ENCODE measurements around the gene LPCAT4. TPM values are rescaled to one million over a fixed set of nuclear protein-coding genes. Genes with fewer than 3 reads are reported as not detected.
"Not testable (repeated sequence)": the region's sequence is repeated elsewhere in the genome, so short reads cannot be mapped to it uniquely, and the experiment has no call there.

Gene LPCAT4, protein sequence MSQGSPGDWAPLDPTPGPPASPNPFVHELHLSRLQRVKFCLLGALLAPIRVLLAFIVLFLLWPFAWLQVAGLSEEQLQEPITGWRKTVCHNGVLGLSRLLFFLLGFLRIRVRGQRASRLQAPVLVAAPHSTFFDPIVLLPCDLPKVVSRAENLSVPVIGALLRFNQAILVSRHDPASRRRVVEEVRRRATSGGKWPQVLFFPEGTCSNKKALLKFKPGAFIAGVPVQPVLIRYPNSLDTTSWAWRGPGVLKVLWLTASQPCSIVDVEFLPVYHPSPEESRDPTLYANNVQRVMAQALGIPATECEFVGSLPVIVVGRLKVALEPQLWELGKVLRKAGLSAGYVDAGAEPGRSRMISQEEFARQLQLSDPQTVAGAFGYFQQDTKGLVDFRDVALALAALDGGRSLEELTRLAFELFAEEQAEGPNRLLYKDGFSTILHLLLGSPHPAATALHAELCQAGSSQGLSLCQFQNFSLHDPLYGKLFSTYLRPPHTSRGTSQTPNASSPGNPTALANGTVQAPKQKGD
- 35.0 and 37.8 TPM in 2 replicates for polyA plus RNA-seq (2013)

DNA sequence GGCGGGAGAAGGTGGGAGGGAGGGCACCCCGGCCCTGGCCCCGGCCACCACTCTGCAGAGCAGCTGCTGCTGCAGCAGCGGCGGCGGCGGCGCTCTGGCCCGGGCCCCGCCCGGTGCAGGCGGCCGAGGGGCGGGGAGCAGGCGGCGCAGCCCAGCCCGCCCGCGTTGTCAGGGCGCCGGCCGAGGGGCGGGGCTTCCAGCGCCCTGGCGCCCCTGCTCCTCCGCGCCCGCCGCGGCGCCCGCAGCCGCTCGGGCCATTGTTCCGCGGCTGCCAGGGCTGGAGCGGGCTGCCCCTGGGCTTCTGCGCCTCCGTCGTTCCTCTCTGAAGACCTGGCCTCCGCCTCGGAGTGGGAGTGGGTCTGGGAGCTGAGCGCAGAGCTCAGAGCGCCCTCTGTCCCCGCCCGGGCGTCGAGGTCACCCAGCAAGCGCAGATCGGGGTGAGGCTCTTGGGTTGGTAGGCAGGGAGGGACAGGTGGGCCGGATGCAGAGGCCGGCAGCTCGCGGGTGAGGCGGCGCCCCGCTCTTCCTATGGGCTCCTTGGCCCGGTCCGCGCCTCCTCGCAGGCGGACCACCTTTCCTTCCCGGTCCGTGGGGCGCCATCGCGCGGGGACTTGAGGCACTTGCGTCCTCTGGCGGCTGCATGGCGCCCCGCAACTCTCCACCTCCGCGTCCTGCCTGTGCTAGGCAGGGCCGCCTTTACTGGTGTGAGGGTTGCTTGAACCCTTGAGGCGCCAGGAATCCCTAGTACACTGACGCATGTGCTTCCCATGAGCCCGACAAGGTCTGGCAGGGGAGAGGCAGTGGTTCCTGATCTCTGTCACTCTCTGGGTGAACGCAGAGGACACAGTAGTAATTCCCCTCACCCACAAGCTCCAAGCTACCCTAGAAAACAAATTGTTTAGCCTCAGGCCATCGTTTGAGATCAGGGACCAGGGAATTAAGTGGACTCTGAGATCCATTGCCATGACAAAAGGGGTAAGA is at the start of gene LPCAT4:
TSS of gene LPCAT4 (minus strand) at position 96 of the 981 bp plus-strand sequence. CDS start 96 bp downstream, outside the sequence.
- Histone ChIP-seq H2BK5ac (ENCODE audit: low read depth, low read length, poor library complexity) (peak within 1 kb of the TSS; percentile 93), H3K4me2 (ENCODE audit: low read length) (peak within 1 kb of the TSS; percentile 98), H3K14ac (ENCODE audit: low read length) (peak within 1 kb of the TSS; percentile 97), H3K9me3 (ENCODE audit: insufficient read depth, low read depth, low read length) (no peaks in the 10 kb centered on the region), H3K4ac (ENCODE audit: low read depth, low read length) (peak within 1 kb of the TSS; percentile 91), H3K27ac (ENCODE audit: low read depth, low read length) (peak within 1 kb of the TSS; percentile 96), H3K4me3 (ENCODE audit: low read depth, low read length) (peak within 1 kb of the TSS; percentile 92), H3K18ac (ENCODE audit: low read length) (peak within 1 kb of the TSS; percentile 91), H2BK12ac (ENCODE audit: low read length) (peak within 1 kb of the TSS; percentile 58), H4K12ac (ENCODE audit: low read depth, low read length) (peak within 1 kb of the TSS; percentile 92), H3K9ac (ENCODE audit: low read length) (peak within 1 kb of the TSS; percentile 92), H2BK120ac (ENCODE audit: insufficient read depth, low read length, poor library complexity) (peak within 1 kb of the TSS; percentile 95), H3K79me2 (ENCODE audit: control insufficient read depth, insufficient read depth, low read length, poor library complexity) (peaks cover 6% of the 10 kb centered on the region), H3K36me3 (ENCODE audit: control insufficient read depth in 1 of 2, insufficient read depth in 2 of 2, low read length in 2 of 2) (peaks cover 9 to 17% of the 10 kb centered on the region in 2 experiments), H3K27me3 (ENCODE audit: insufficient read depth, low read length) (no peaks in the 10 kb centered on the region), H3K79me1 (ENCODE audit: low read length) (peaks cover 10% of the 10 kb centered on the region), H4K8ac (ENCODE audit: low read depth, low read length) (peak within 1 kb of the TSS; percentile 87), H2AFZ (ENCODE audit: insufficient read depth, low read length, poor library complexity) (peak within 1 kb of the TSS; percentile 93), H3K23ac (ENCODE audit: low read length) (no peak within 1 kb of the TSS), H4K91ac (ENCODE audit: low read depth, low read length) (peak within 1 kb of the TSS; percentile 96), H2AK5ac (ENCODE audit: low read length) (peak within 1 kb of the TSS; percentile 55), H3K4me1 (ENCODE audit: control insufficient read depth in 1 of 2, insufficient read depth in 2 of 2, low read length in 2 of 2) (peaks cover 9 to 17% of the 10 kb centered on the region in 2 experiments)
- DNase-seq = peak; percentile 80 to 90
- no CpG with 5 or more reads among the region's 80 CpGs for WGBS (ENCODE audit: extremely low coverage, insufficient coverage, insufficient read length)

DNA sequence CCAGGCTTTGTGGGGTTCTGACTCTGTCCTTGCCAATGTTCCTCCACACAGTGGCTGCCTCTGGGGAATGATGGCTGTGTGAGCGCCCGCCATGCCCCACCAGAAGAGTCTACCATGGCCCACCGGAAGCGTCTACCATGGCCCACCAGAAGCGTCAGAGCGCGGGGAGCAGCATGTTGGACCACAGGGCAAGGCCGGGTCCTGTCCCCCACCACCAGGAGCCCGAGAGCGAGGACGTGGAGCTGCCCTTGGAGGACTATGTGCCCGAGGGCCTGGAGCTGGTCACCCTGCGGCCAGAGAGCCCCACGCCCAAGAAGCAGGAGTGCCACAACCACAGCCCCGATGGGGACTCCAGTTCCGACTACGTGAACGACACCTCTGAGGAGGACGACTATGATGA is 42.5 kb upstream of the LPCAT4 start:
- no CpG with 5 or more reads among the region's 19 CpGs for WGBS (ENCODE audit: extremely low coverage, insufficient coverage, insufficient read length)
- H3K4me2 ChIP-seq (ENCODE audit: low read length); H4K91ac ChIP-seq (ENCODE audit: low read depth, low read length); H3K4me1 ChIP-seq (ENCODE audit: control insufficient read depth in 1 of 2, insufficient read depth in 2 of 2, low read length in 2 of 2); H4K12ac ChIP-seq (ENCODE audit: low read depth, low read length); H3K27me3 ChIP-seq (ENCODE audit: insufficient read depth, low read length); H3K4ac ChIP-seq (ENCODE audit: low read depth, low read length); H2BK12ac ChIP-seq (ENCODE audit: low read length); H3K9me3 ChIP-seq (ENCODE audit: insufficient read depth, low read depth, low read length); H2BK120ac ChIP-seq (ENCODE audit: insufficient read depth, low read length, poor library complexity); H3K79me2 ChIP-seq (ENCODE audit: control insufficient read depth, insufficient read depth, low read length, poor library complexity); DNase-seq; H2BK5ac ChIP-seq (ENCODE audit: low read depth, low read length, poor library complexity); H3K4me3 ChIP-seq (ENCODE audit: low read depth, low read length); H3K9ac ChIP-seq (ENCODE audit: low read length); H3K14ac ChIP-seq (ENCODE audit: low read length); H3K79me1 ChIP-seq (ENCODE audit: low read length); H3K36me3 ChIP-seq (ENCODE audit: control insufficient read depth in 1 of 2, insufficient read depth in 2 of 2, low read length in 2 of 2); H3K18ac ChIP-seq (ENCODE audit: low read length); H2AFZ ChIP-seq (ENCODE audit: insufficient read depth, low read length, poor library complexity); H4K8ac ChIP-seq (ENCODE audit: low read depth, low read length); H3K27ac ChIP-seq (ENCODE audit: low read depth, low read length); H2AK5ac ChIP-seq (ENCODE audit: low read length); H3K23ac ChIP-seq (ENCODE audit: low read length): not testable (repeated sequence)

DNA sequence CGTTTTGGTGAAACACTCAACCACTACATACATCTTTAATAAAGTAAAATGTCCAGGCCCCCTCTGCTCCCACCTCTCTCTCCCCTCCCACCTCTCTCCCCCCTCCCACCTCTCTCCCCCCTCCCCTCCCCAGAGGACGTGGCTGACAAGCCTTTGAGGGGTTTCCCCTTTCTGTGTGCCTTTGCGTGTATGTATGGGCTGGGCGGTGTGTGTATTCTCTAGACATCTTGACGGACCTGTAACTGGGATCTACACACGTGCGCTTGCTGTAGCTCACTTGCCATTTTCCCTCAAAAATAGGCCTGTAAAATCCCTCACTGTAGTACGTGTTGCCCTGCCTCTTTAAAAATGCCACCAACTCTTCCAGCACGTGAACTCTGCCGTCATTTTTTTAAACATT is 42.0 kb upstream of the LPCAT4 start:
- H3K23ac ChIP-seq (ENCODE audit: low read length); H3K27ac ChIP-seq (ENCODE audit: low read depth, low read length); H2BK5ac ChIP-seq (ENCODE audit: low read depth, low read length, poor library complexity); H3K14ac ChIP-seq (ENCODE audit: low read length); H2AFZ ChIP-seq (ENCODE audit: insufficient read depth, low read length, poor library complexity); H2BK120ac ChIP-seq (ENCODE audit: insufficient read depth, low read length, poor library complexity); H3K4ac ChIP-seq (ENCODE audit: low read depth, low read length); H3K36me3 ChIP-seq (ENCODE audit: control insufficient read depth in 1 of 2, insufficient read depth in 2 of 2, low read length in 2 of 2); H4K12ac ChIP-seq (ENCODE audit: low read depth, low read length); H4K91ac ChIP-seq (ENCODE audit: low read depth, low read length); H3K79me1 ChIP-seq (ENCODE audit: low read length); H3K4me3 ChIP-seq (ENCODE audit: low read depth, low read length); DNase-seq; H3K27me3 ChIP-seq (ENCODE audit: insufficient read depth, low read length); H3K4me1 ChIP-seq (ENCODE audit: control insufficient read depth in 1 of 2, insufficient read depth in 2 of 2, low read length in 2 of 2); H4K8ac ChIP-seq (ENCODE audit: low read depth, low read length); H3K9ac ChIP-seq (ENCODE audit: low read length); H2AK5ac ChIP-seq (ENCODE audit: low read length); H3K4me2 ChIP-seq (ENCODE audit: low read length); H3K9me3 ChIP-seq (ENCODE audit: insufficient read depth, low read depth, low read length); H3K18ac ChIP-seq (ENCODE audit: low read length); H3K79me2 ChIP-seq (ENCODE audit: control insufficient read depth, insufficient read depth, low read length, poor library complexity); H2BK12ac ChIP-seq (ENCODE audit: low read length): not testable (repeated sequence)
- WGBS (ENCODE audit: extremely low coverage, insufficient coverage, insufficient read length) = no CpG with 5 or more reads among the region's 10 CpGs

DNA sequence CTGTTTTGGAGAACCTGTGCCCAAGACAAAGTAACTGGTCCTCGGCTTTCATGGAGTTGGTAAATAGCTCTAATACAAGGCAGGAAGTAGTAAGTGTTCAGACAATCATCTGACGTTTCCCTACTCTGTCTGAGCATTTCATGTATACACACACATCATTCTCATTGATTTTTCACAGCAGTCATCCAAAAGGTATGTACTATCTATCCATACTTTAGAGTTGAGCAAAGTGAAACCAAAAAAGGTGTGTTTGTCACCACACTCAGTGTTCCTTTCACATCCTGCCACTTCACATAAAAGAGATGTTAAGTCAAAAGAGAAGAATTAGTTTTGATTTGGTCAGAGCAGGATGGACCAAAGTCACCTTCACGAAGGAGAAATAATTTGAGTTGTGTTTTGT is 36.9 kb upstream of the LPCAT4 start:
- not testable (repeated sequence) for H2BK12ac ChIP-seq (ENCODE audit: low read length); H3K23ac ChIP-seq (ENCODE audit: low read length); H2BK120ac ChIP-seq (ENCODE audit: insufficient read depth, low read length, poor library complexity); H2AK5ac ChIP-seq (ENCODE audit: low read length); H3K27me3 ChIP-seq (ENCODE audit: insufficient read depth, low read length); H4K12ac ChIP-seq (ENCODE audit: low read depth, low read length); H3K4me1 ChIP-seq (ENCODE audit: control insufficient read depth in 1 of 2, insufficient read depth in 2 of 2, low read length in 2 of 2); H2BK5ac ChIP-seq (ENCODE audit: low read depth, low read length, poor library complexity); H3K9me3 ChIP-seq (ENCODE audit: insufficient read depth, low read depth, low read length); H4K91ac ChIP-seq (ENCODE audit: low read depth, low read length); DNase-seq; H3K14ac ChIP-seq (ENCODE audit: low read length); H4K8ac ChIP-seq (ENCODE audit: low read depth, low read length); H3K9ac ChIP-seq (ENCODE audit: low read length); H3K18ac ChIP-seq (ENCODE audit: low read length); H3K4me3 ChIP-seq (ENCODE audit: low read depth, low read length); H3K4ac ChIP-seq (ENCODE audit: low read depth, low read length); H3K79me1 ChIP-seq (ENCODE audit: low read length); H2AFZ ChIP-seq (ENCODE audit: insufficient read depth, low read length, poor library complexity); H3K27ac ChIP-seq (ENCODE audit: low read depth, low read length); H3K79me2 ChIP-seq (ENCODE audit: control insufficient read depth, insufficient read depth, low read length, poor library complexity); H3K36me3 ChIP-seq (ENCODE audit: control insufficient read depth in 1 of 2, insufficient read depth in 2 of 2, low read length in 2 of 2); H3K4me2 ChIP-seq (ENCODE audit: low read length)
- no CpG with 5 or more reads among the region's 3 CpGs for WGBS (ENCODE audit: extremely low coverage, insufficient coverage, insufficient read length)
